8988T (cell line): Measurements from ENCODE around the gene NCR1.
"Not testable (repeated sequence)": the region's sequence is repeated elsewhere in the genome, so short reads cannot be mapped to it uniquely, and the experiment has no call there.

Experiments
- DNase-seq: peaks from one replicate; pipeline ENCODE4 v3.0.0; 2011

The NCR1 gene

GRCh38 chr19:54905803-54906511, at the start of gene NCR1:
Gene NCR1, plus strand, starts transcription at chr19:54906148. Its CDS starts 40 bp downstream, at chr19:54906188.
- DNase-seq: no peak

DNA sequence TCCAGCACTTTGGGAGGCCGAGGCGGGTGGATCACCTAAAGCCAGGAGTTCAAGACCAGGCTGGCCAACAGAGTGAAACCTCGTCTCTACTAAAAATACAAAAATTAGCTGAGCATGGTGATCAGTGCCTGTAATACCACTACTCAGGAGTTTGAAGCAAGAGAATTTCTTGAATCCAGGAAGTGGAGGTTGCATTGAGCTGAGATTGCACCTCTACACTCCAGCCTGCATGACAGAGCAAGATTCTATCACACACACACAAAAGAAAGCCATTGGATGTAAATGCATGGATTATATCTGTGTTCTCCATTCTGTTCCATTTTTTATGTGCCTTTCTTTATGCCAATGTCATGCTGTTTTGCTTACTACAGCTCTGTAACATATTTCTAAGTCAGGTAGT, 47.5 kb upstream of the NCR1 start:
- not testable (repeated sequence) for DNase-seq

GRCh38 chr19:54859421-54859820, 46.5 kb upstream of the NCR1 start:
- not testable (repeated sequence) for DNase-seq

GRCh38 chr19:54863459-54863858, 42.5 kb upstream of the NCR1 start:
- DNase-seq: not testable (repeated sequence)

DNA sequence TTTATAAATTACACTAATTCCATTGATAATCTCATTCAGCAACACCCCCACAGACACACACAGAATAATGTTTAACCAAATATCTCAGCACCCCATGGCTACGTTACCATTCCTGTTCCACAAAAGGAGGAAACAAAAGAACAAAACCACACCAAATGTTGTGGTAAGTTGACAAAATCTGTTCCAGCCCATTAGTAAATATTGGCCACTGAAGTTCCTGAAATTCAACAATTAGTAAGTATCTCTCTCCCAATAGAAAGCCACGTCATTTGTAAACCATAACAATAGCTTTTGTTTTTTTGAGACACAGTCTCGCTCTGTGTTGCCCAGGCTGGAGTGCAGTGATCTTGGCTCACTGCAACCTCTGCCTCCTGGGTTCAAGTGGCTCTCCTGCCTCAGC, 34.3 kb upstream of the NCR1 start:
- no peak for DNase-seq

- DNase-seq: no peak
Measured at GRCh38 chr19:54873990-54874389, 32.0 kb upstream of the NCR1 start, which contains the start of gene FCAR. Gene FCAR, plus strand, starts transcription at chr19:54874235. Its CDS starts 55 bp downstream, at chr19:54874290.

GRCh38 chr19:54875506-54875905, 30.4 kb upstream of the NCR1 start:
- DNase-seq: no peak

- DNase-seq: no peak
Measured at GRCh38 chr19:54877471-54877870, 28.5 kb upstream of the NCR1 start.

DNA sequence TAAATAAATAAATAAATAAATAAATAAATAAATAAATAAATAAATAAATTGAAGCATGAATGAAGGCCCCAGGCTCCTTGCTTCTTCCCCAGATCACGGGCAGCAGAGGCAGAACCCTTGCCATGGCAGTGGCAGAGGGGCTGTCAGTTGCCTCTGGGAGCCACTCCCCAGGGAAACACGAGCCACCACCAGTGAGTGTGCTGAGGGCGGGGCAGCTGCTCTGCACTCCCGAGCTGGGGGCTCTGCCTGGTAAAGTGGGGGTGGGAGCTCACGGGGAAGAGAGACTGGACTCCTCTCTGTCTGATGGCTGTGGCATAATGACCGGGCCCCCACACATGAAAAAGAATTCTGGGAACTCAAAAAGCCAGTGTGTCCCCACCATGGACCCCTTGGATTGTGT, 24.1 kb upstream of the NCR1 start:
- no peak for DNase-seq

- no peak for DNase-seq
Measured at GRCh38 chr19:54882758-54883157, 23.2 kb upstream of the NCR1 start.

DNA sequence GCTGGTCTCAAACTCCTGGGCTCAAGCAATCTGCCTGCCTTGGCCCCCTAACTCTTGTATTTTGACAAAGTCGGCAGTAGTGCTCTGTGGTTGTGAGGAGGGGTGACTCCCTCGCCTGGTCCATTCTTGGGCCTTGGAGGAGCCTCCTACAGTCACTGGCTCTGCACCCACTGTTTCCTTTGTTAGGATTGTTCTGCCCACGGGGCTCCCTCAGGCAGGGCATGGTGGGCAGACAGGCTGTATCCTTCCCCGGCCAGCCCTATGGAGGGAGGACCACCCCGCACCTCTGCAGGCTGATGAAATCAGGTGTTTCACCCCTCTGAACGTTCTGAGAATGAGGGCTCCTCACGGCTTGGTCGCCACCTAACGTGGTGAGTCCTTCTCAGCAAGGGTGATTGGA, 22.7 kb upstream of the NCR1 start:
- DNase-seq: no peak

DNA sequence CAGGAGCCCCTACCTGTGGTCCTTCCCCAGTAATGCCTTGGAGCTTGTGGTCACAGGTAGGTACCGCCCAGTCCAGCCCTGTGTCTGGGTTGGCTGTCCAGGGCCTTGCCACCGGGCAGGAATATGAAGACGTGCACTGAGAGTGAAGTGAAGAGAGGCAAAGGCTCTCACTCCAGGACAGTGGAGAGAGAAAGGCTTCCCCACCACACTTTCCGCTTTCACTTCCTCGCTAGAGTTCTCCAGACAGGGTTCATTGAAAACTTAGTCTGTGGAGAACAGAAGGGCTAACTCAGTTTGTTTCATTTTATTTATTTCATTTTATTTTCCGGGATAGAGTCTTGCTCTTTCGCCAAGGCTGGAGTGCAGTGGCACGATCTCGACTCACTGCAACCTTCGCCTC, 17.7 kb upstream of the NCR1 start:
- no peak for DNase-seq

DNA sequence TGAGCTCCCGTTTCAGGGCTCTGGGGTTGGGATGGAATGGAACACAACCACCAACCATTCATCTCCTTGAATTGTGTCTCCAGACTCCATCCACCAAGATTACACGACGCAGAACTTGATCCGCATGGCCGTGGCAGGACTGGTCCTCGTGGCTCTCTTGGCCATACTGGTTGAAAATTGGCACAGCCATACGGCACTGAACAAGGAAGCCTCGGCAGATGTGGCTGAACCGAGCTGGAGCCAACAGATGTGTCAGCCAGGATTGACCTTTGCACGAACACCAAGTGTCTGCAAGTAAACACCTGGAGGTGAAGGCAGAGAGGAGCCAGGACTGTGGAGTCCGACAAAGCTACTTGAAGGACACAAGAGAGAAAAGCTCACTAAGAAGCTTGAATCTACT, 16.4 kb upstream of the NCR1 start:
- no peak for DNase-seq

DNA sequence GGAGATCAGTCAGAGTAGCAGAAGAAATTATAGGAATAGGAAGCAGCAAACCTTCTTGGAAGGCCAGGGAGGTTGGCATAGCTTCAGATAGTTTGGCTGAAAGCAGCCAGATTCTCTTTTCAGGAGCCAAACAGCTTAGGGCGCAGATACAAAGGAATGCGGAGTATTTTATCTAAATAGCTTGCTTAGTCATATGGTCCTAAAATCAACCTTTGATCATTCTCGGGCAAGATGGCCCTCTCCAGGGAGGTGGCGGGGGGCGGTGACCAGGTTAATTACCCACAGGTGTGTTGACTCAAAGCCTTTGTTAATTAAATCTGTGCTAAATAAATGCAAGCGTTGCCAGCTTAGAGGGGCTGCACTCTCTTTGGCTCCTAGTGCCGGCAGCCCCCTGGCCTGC, 12.5 kb upstream of the NCR1 start:
- DNase-seq: no peak

GRCh38 chr19:54894106-54894505, 11.8 kb upstream of the NCR1 start:
- DNase-seq: not testable (repeated sequence)

GRCh38 chr19:54896036-54896435, 9.9 kb upstream of the NCR1 start:
- DNase-seq: no peak

GRCh38 chr19:54898685-54899084, 7.3 kb upstream of the NCR1 start:
- not testable (repeated sequence) for DNase-seq

- DNase-seq: not testable (repeated sequence)
Measured at GRCh38 chr19:54899646-54900045, 6.3 kb upstream of the NCR1 start.

DNA sequence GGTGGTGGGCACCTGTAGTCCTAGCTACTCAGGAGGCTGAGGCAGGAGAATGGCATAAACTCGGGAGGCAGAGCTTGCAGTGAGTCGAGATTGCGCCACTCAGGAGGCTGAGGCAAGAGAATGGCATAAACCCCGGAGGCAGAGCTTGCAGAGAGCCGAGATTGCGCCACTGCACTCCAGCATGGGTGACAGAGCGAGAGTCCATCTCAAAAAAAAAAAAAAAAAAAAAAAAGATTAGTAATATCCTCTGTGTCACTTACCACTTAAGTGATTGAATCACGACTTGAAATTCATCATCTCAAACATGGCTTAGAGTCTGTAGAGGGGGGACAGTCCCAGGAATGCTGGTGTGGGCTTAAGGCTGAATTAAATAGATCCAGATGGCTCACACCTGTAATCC, 4.8 kb upstream of the NCR1 start:
- DNase-seq: not testable (repeated sequence)

DNA sequence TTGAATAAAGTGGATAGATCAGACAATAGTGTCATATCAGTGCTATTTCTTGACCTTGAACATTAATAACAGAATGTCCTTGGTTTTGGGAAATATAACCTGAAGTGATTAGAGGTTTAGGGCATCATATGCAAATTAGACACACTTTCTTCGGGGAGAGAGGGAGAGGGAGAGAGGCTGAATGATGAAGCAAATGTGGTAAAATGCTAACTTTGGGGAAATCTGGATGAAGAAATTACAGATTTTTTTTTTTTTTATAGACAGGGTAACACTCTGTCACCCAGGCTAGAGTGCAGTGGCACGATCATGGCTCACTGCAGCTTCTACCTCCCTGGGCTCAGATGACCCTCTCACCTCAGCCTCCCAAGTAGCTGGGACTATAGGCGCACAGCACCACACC, 3.9 kb upstream of the NCR1 start:
- DNase-seq: no peak

- no peak for DNase-seq
Measured at GRCh38 chr19:54903303-54903702, 2.6 kb upstream of the NCR1 start.

DNA sequence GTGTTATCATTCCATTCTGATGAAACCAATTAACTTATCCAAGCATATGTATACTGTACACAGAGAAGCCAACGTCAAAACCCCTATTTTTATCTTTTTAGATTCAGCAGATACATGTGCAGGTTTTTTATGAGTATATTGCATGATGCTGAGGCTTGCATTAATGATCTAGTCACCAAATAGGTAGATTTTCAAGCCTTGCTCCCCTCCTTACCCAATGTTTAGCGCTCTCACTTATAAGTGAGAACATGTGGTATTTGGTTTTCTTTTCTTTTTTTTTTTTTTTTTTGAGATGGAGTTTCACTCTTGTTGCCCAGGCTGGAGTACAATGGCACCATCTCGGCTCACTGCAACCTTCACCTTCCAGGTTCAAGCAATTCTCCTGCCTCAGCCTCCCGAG, 1.7 kb upstream of the NCR1 start:
- not testable (repeated sequence) for DNase-seq

DNA sequence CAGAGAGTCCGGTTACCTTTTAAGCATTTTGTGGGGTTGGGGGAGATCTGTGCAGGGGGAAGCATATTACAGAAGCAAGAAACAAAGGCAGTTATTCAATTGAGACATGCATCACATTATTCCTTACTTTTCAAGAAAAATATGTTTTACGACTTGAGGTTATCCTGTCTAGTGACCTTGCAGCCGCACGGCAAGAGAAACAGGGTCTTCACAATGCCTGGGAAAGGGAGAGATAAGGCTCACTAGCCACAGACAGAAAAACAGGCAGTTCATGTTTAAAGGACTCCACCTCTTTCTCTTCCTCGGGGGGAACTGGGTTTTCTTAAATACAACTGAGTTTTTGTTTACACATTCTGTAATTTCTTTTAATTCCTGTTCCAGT, 536 bp upstream of the NCR1 start:
- DNase-seq: no peak

- no peak for DNase-seq
Measured at GRCh38 chr19:54906819-54907218, 871 bp downstream of the NCR1 start.

- not testable (repeated sequence) for DNase-seq
Measured at GRCh38 chr19:54907899-54908298, 2.0 kb downstream of the NCR1 start.
